ENCODE results near the gene OR1M1.
"Not testable (repeated sequence)": the region's sequence is repeated elsewhere in the genome, so short reads cannot be mapped to it uniquely, and the experiment has no call there.

- TF ChIP-seq CTCF (IDR thresholded peaks at IDR 0.05; ENCODE audit: insufficient read depth, low read depth, low read length); EZH2 (IDR thresholded peaks at IDR 0.05; ENCODE audit: insufficient read depth, low read length): not testable (repeated sequence)
Measured at GRCh38 chr19:9071720-9072119, 15.1 kb upstream of the OR1M1 start.
